A673 (cell line): ENCODE data around the gene CLRN3. TPM values are rescaled to one million over a fixed set of nuclear protein-coding genes. Genes with fewer than 3 reads are reported as not detected.

Source experiments
- BruUV-seq: library from RNA; stranded (reverse); fragments of 400-500 nt; replicated peaks from 2 replicates; lab custom pipeline; 2021; lab: Mats Ljungman, UMichigan
- CTCF ChIA-PET: fragments of 300-600 bp; sonication (Branson Sonifier 250); formaldehyde crosslinking; loops from one replicate; lab custom pipeline; 2022; ENCODE audit warnings: antibody characterized with exemption; lab: Charles Lee
- POLR2A ChIA-PET: fragments of 300-600 bp; sonication (Branson Sonifier 250); formaldehyde crosslinking; loops from one replicate; lab custom pipeline; 2022; ENCODE audit warnings: antibody characterized with exemption; ENCODE audit not compliant: low non-redundant PET; lab: Charles Lee
- DNase-seq: peaks from one replicate; pipeline ENCODE4 v3.0.0-alpha.2; 2015; ENCODE audit warnings: low spot score
- H3K27ac ChIP-seq: fragments of 200-600 bp; sonication (generic); 2 replicates; pipeline ENCODE4 v1.5.1; 2016; ENCODE audit warnings: mixed run types, low read depth, mild to moderate bottlenecking, mixed read lengths, antibody characterized with exemption, low read length; ENCODE audit not compliant: poor library complexity, severe bottlenecking
- H3K27me3 ChIP-seq: fragments of 200-600 bp; sonication (generic); replicated peaks from 2 replicates; pipeline ENCODE4 v1.6.1; 2017; ENCODE audit warnings: mixed run types, low read depth, mild to moderate bottlenecking, mixed read lengths, antibody characterized with exemption, low read length; ENCODE audit not compliant: insufficient read depth, poor library complexity
- H3K36me3 ChIP-seq: fragments of 200-600 bp; sonication (generic); 2 replicates; pipeline ENCODE4 v1.6.1; 2016; ENCODE audit warnings: mixed run types, mild to moderate bottlenecking, mixed read lengths, antibody characterized with exemption, low read length; ENCODE audit not compliant: insufficient read depth, poor library complexity, severe bottlenecking
- H3K4me1 ChIP-seq: fragments of 200-600 bp; sonication (generic); 2 replicates; pipeline ENCODE4 v1.6.1; 2017; ENCODE audit warnings: mixed run types, mild to moderate bottlenecking, mixed read lengths, antibody characterized with exemption, low read length; ENCODE audit not compliant: insufficient read depth, poor library complexity, severe bottlenecking
- H3K4me3 ChIP-seq: fragments of 200-600 bp; sonication (generic); 2 replicates; pipeline ENCODE4 v1.5.1; 2016; ENCODE audit warnings: low read depth, mixed run types, mild to moderate bottlenecking, mixed read lengths, low read length; ENCODE audit not compliant: poor library complexity, severe bottlenecking
- H3K9me3 ChIP-seq: fragments of 200-600 bp; sonication (generic); 2 replicates; pipeline ENCODE4 v1.6.1; 2016; ENCODE audit warnings: mixed run types, low read depth, mild to moderate bottlenecking, mixed read lengths, antibody characterized with exemption, low read length; ENCODE audit not compliant: poor library complexity, severe bottlenecking
- EZH2 ChIP-seq: fragments of 200-600 bp; sonication (generic); IDR thresholded peaks from 2 replicates; pipeline ENCODE4 v1.6.1; 2017; ENCODE audit warnings: borderline replicate concordance, low read depth, mild to moderate bottlenecking, mixed read lengths, antibody characterized with exemption, low read length; ENCODE audit not compliant: poor library complexity, severe bottlenecking
- intact Hi-C: fragments of 100-400 bp; cut with micrococcal nuclease; formaldehyde crosslinking; loops from one replicate; pipeline ENCODE4 v1.10.0; 2022; ENCODE audit not compliant: unreplicated experiment
- total RNA-seq: library from RNA; stranded (reverse); gene quantifications from 2 replicates; pipeline ENCODE4 v1.2.3, GENCODE V29; 2021
- TF ChIP-seq, protein P1 (sequence below): fragments of 300-800, 200-600 bp; sonication (generic); conservative IDR thresholded peaks from 2 replicates; pipeline ENCODE4 v1.5.1; 2017; ENCODE audit warnings: low read depth, mild to moderate bottlenecking, antibody characterized with exemption, low read length, moderate library complexity, mixed read lengths

The CLRN3 gene
- total RNA-seq, 1 experiment from 2014 or later, result not detected

DNA sequence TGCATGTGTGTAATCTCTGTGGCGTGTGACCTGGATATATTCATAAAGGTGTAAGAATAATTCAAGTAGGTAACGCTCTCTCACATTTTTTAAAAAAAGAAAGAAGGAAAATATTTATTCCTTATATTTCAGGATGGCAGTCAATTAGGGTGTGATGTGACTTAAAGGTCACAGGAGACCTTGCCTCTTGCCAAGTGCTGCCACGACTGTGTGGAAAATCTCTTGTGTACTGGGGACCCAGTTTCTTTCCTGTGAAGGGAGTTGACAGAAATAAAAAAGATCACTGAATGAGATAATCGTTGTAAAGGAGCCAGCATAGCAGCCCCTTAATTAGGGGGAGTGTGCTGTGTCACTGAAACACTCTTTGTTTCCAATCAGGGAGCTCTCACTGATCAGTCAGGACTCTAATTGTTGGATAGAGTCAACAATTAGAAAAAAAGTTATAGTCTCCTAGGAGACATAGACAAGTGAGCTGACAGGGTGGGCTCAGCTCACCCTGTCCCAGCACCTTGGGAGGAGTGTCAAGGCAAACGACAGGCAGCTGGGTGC, 45.2 kb upstream of the CLRN3 start:
- no peaks in the 10 kb centered on the region for H3K27me3 ChIP-seq
- intact Hi-C loops, result no loop called here
- H3K27ac ChIP-seq, result no peak overlapping the region
- no TSS peak for BruUV-seq
- no peaks in the 10 kb centered on the region for H3K9me3 ChIP-seq
- DNase-seq, result no peak
- H3K4me1 ChIP-seq, result no peaks in the 10 kb centered on the region
- H3K4me3 ChIP-seq, result no peak overlapping the region
- TF ChIP-seq, protein P1, sequence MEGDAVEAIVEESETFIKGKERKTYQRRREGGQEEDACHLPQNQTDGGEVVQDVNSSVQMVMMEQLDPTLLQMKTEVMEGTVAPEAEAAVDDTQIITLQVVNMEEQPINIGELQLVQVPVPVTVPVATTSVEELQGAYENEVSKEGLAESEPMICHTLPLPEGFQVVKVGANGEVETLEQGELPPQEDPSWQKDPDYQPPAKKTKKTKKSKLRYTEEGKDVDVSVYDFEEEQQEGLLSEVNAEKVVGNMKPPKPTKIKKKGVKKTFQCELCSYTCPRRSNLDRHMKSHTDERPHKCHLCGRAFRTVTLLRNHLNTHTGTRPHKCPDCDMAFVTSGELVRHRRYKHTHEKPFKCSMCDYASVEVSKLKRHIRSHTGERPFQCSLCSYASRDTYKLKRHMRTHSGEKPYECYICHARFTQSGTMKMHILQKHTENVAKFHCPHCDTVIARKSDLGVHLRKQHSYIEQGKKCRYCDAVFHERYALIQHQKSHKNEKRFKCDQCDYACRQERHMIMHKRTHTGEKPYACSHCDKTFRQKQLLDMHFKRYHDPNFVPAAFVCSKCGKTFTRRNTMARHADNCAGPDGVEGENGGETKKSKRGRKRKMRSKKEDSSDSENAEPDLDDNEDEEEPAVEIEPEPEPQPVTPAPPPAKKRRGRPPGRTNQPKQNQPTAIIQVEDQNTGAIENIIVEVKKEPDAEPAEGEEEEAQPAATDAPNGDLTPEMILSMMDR, result no peak
- no peak for TF ChIP-seq EZH2
- no peaks in the 10 kb centered on the region for H3K36me3 ChIP-seq
- ChIA-PET POLR2A (no interaction called here), CTCF (no interaction called here)

DNA sequence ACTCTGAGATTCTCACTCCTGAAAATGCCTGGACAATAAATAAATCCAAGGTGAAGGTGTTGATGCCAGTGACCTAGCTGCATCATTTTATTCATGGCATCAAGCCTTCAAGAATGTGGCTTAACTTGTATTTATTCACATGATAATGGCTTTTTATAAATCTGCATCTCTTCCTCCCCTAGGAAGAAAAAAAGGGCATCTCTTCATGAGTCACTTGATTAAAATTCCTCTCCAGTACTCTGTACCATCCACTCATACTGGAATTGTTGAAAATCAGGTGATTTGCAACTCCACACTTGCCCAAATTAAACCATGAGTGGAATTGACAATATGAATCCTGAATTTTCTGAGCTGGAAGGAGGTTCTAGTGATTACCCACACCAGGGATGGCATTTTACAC, 44.3 kb upstream of the CLRN3 start:
- Histone ChIP-seq H3K27ac (no peak overlapping the region), H3K27me3 (no peaks in the 10 kb centered on the region), H3K4me1 (no peaks in the 10 kb centered on the region), H3K36me3 (no peaks in the 10 kb centered on the region), H3K4me3 (no peak overlapping the region), H3K9me3 (no peaks in the 10 kb centered on the region)
- intact Hi-C loops, result no loop called here
- no peak for DNase-seq
- POLR2A ChIA-PET, result no interaction called here
- TF ChIP-seq, protein P1, result no peak
- no peak for TF ChIP-seq EZH2
- no TSS peak for BruUV-seq
- CTCF ChIA-PET, result no interaction called here

DNA sequence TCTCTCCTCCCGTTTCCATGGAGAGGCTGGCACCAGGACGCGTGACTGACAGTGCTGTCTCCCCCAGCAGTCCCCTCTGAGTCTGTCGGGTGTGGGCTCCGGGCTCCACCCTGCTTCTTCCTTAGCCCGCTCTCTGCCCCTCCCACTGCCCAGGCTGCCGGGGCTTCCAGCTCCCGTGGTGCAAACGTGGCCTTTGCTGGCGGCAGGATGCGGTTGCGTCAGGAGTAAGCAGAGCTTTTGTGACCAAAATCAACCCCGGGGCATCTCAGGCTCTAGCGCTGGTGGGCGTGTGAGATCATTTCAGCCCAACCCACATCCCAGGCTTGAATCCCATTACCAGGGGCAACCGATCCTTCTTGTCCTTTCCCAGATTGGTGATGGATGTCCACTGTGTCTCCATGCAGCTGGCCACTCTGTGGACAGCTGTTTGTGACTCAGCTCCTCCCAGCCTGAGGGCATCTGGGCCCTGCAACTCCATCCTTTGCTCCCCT, 42.4 kb upstream of the CLRN3 start:
- Histone ChIP-seq H3K9me3 (no peaks in the 10 kb centered on the region), H3K27me3 (no peaks in the 10 kb centered on the region), H3K4me1 (no peaks in the 10 kb centered on the region), H3K4me3 (no peak overlapping the region), H3K27ac (no peak overlapping the region), H3K36me3 (no peaks in the 10 kb centered on the region)
- BruUV-seq, result no TSS peak
- no peak for DNase-seq
- no peak for TF ChIP-seq EZH2
- TF ChIP-seq, protein P1, result no peak
- ChIA-PET POLR2A (no interaction called here), CTCF (no interaction called here)
- intact Hi-C loops, result no loop called here
